ENCODE measurements around the gene JAK3. TPM values are rescaled to one million over a fixed set of nuclear protein-coding genes. Genes with fewer than 3 reads are reported as not detected.

JAK3 gene
- total and polyA plus RNA-seq, 2 donors (not counting 3 experiments of a cell fraction or from before 2014, with no cell fraction given): 3.1 to 3.8 TPM

GRCh38 chr19:17775245-17775927, 72.4 kb downstream of the JAK3 start:
- intact Hi-C loops (cut with micrococcal nuclease) (loop anchor here (5.0 kb wide), 1 partner anchor 323 kb away; no protein-coding TSS in a partner anchor), dilution Hi-C loops (cut with MboI; ENCODE audit: extremely low pct_ligation_motif_present, low sequenced_read_pairs) (no loop called here)
- Histone ChIP-seq H3K79me2 (ENCODE audit: control insufficient read depth, insufficient read depth, low read length) (no peaks in the 10 kb centered on the region), H2AFZ (ENCODE audit: low read depth, low read length) (no peak overlapping the region), H3K9me1 (replicated peaks; ENCODE audit: control insufficient read depth, extremely low read depth, insufficient read depth, low read length) (no peaks in the 10 kb centered on the region), H3K9ac (replicated peaks; ENCODE audit: extremely low read depth, insufficient read depth, low read length) (no peak overlapping the region), H3K4me2 (ENCODE audit: insufficient read depth, low read length) (no peak overlapping the region), H3K9me3 (replicated peaks; ENCODE audit: control insufficient read depth, insufficient read depth, low read length) (no peaks in the 10 kb centered on the region), H3K4me3 (replicated peaks in 1 of 3; ENCODE audit: insufficient read depth in 1 of 3, low read depth in 1 of 3, low read length in 3 of 3) (no peak overlapping the region), H3K4me1 (ENCODE audit: control insufficient read depth, extremely low read depth, insufficient read depth, low read length) (no peaks in the 10 kb centered on the region), H4K20me1 (replicated peaks; ENCODE audit: control insufficient read depth, extremely low read depth, insufficient read depth, low read length) (no peaks in the 10 kb centered on the region), H3K27ac (ENCODE audit: insufficient read depth, low read depth, low read length) (no peak overlapping the region), H3K27me3 (ENCODE audit: control insufficient read depth in 2 of 2, insufficient read depth in 2 of 2, low read length in 2 of 2) (no peaks in the 10 kb centered on the region), H3K36me3 (ENCODE audit: control insufficient read depth in 2 of 2, extremely low read depth in 1 of 2, insufficient read depth in 2 of 2, low read length in 2 of 2) (no peaks in the 10 kb centered on the region)
- CTCF ChIA-PET: interaction anchor here (0.8 to 3.4 kb wide), 16 partner anchors 8 to 343 kb away, joined by 3 to 18 read pairs (median 4); partner anchors contain the start of gene RPL18A
- peak; percentile 54 to 56 for TF ChIP-seq CTCF (IDR thresholded peaks at IDR 0.05; ENCODE audit: extremely low read depth in 1 of 2, insufficient read depth in 1 of 2, low read depth in 1 of 2, low read length in 2 of 2)
- TF ChIP-seq MAX (IDR thresholded peaks at IDR 0.05; ENCODE audit: insufficient read depth, insufficient read length): no peak
- POLR2A ChIA-PET: no interaction called here
- DNase-seq (ENCODE audit: low read depth, low spot score) (peak; percentile 32), FAIRE-seq (peak; percentile 85)
- BruUV-seq (replicated peaks): no TSS peak

Small RNA genes within 50 kb of the gene (small RNA-seq; reads per million reads assigned to genes)
- gene SNORA68 (ENCODE audit: insufficient read depth, insufficient read length, low read depth, low replicate concordance): not detected

Other genes with a start within 250 kb of the JAK3 start
- gene UNC13A, start 159.6 kb downstream of the JAK3 start, total RNA-seq: 0.09 and 0.30 TPM in 2 replicates
- gene UNC13A, start 159.6 kb downstream of the JAK3 start, polyA plus RNA-seq: 0.04 and 0.06 TPM in 2 replicates
- gene MAP1S, start 128.5 kb downstream of the JAK3 start, total RNA-seq: 143 and 166 TPM in 2 replicates
- 94.8 and 157 TPM in 2 replicates for gene MAP1S, start 128.5 kb downstream of the JAK3 start, polyA plus RNA-seq
- 1.4 and 1.6 TPM in 2 replicates for gene FCHO1, start 96.5 kb downstream of the JAK3 start, total RNA-seq
- gene FCHO1, start 96.5 kb downstream of the JAK3 start, polyA plus RNA-seq: 0.66 and 0.80 TPM in 2 replicates
- gene B3GNT3, start 52.8 kb downstream of the JAK3 start, total RNA-seq: not detected in 2 replicates
- gene B3GNT3, start 52.8 kb downstream of the JAK3 start, polyA plus RNA-seq: 0.10 TPM in 1 of 2 replicates, not detected in the other
- gene INSL3, start 26.5 kb downstream of the JAK3 start, total RNA-seq: not detected in 2 replicates
- gene INSL3, start 26.5 kb downstream of the JAK3 start, polyA plus RNA-seq: not detected in 2 replicates
- gene RPL18A, start 11.9 kb upstream of the JAK3 start, total RNA-seq: 1,947 and 1,970 TPM in 2 replicates
- 2,869 and 3,230 TPM in 2 replicates for gene RPL18A, start 11.9 kb upstream of the JAK3 start, polyA plus RNA-seq
- not detected in 2 replicates for gene SLC5A5, start 24.0 kb upstream of the JAK3 start, total RNA-seq
- not detected in 2 replicates for gene SLC5A5, start 24.0 kb upstream of the JAK3 start, polyA plus RNA-seq
- gene CCDC124, start 85.0 kb upstream of the JAK3 start, total RNA-seq: 115 and 123 TPM in 2 replicates
- gene CCDC124, start 85.0 kb upstream of the JAK3 start, polyA plus RNA-seq: 101 and 128 TPM in 2 replicates
- 0.32 and 0.80 TPM in 2 replicates for gene KCNN1, start 119.1 kb upstream of the JAK3 start, total RNA-seq
- 0.18 TPM in 2 replicates for gene KCNN1, start 119.1 kb upstream of the JAK3 start, polyA plus RNA-seq
- gene ARRDC2, start 160.2 kb upstream of the JAK3 start, total RNA-seq: 17.2 and 17.4 TPM in 2 replicates
- gene ARRDC2, start 160.2 kb upstream of the JAK3 start, polyA plus RNA-seq: 10.2 and 12.4 TPM in 2 replicates
- gene IL12RB1, start 239.0 kb upstream of the JAK3 start, total RNA-seq: not detected in 2 replicates
- gene IL12RB1, start 239.0 kb upstream of the JAK3 start, polyA plus RNA-seq: not detected in 2 replicates
- gene MAST3, start 249.8 kb upstream of the JAK3 start, total RNA-seq: 2.7 and 4.2 TPM in 2 replicates
- 1.5 TPM in 2 replicates for gene MAST3, start 249.8 kb upstream of the JAK3 start, polyA plus RNA-seq

Data from endothelial cell of umbilical vein (primary cell).